Measurements from ENCODE around the gene THRA.

The THRA gene

DNA sequence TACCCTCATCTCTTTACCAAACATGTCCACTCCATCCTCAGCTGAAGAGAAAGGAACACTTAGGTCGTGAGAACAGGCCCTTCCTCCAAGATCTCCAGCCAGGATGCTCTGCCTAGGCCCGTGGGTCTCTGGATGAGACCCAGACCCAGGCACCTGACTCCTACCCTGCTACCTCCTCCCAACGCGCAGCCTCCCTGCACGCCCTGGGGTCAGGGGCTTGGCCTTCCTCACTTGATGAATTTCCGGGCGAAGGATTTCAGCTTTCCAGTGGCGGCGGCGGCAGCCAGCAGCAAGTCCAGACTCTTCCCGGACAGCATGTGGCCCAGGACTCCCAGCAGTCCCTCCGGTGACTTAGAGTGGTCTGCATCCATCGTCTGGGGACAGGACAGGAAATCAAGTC lies 34.2 kb upstream of the THRA start:
- CTCF ChIA-PET: interaction anchor here (0.9 to 6.9 kb wide), 7 partner anchors 9 to 140 kb away, joined by 3 to 113 read pairs (median 7); partner anchors contain the start of gene CSF3
- no peak for DNase-seq
- POLR2A ChIA-PET: interaction anchor here (0.6 kb wide), 1 partner anchor 44 kb away, joined by 3 read pairs; no protein-coding TSS in a partner anchor

GRCh38 chr17:40031706-40032105 lies 31.1 kb upstream of the THRA start:
- H3K4me1 ChIP-seq (ENCODE audit: control extremely low read depth in 1 of 4, control insufficient read depth in 4 of 4, insufficient read depth in 4 of 4, low read length in 3 of 4): no peaks in the 10 kb centered on the region
- POLR2A ChIA-PET: interaction anchor here (1.5 kb wide), 1 partner anchor 15 kb away, joined by 3 read pairs; no protein-coding TSS in a partner anchor
- no peak overlapping the region for H3K27ac ChIP-seq (ENCODE audit: insufficient read depth in 1 of 2, low read depth in 1 of 2, low read length in 2 of 2, poor library complexity in 1 of 2, severe bottlenecking in 2 of 2)
- H3K9me3 ChIP-seq (ENCODE audit: control extremely low read depth in 1 of 5, control insufficient read depth in 4 of 5, insufficient read depth in 2 of 5, low read depth in 1 of 5, low read length in 4 of 5): no peaks in the 10 kb centered on the region
- CTCF ChIA-PET: interaction anchor here (1.4 to 2.5 kb wide), 2 partner anchors 10 to 54 kb away, joined by 4 to 10 read pairs; no protein-coding TSS in a partner anchor
- 95% methylated on average over 11 of the region's 11 CpGs for WGBS (ENCODE audit: insufficient coverage)
- no peaks in the 10 kb centered on the region for H3K27me3 ChIP-seq (replicated peaks in 2 of 5; ENCODE audit: control insufficient read depth in 4 of 5, insufficient read depth in 5 of 5, low read length in 4 of 5)
- H3K4me3 ChIP-seq (ENCODE audit: control insufficient read depth in 1 of 7, extremely low read depth in 1 of 7, insufficient read depth in 4 of 7, low read depth in 2 of 7, low read length in 6 of 7): no peak overlapping the region
- peaks cover 17 to 81% (median 67%) of the 10 kb centered on the region in 4 experiments for H3K36me3 ChIP-seq (ENCODE audit: control insufficient read depth in 4 of 4, insufficient read depth in 4 of 4, low read length in 3 of 4)
- DNase-seq: no peak

More for the DNA sequence above, 34.2 kb upstream of the THRA start:
- H3K9me3 ChIP-seq (ENCODE audit: control extremely low read depth in 1 of 5, control insufficient read depth in 4 of 5, insufficient read depth in 2 of 5, low read depth in 1 of 5, low read length in 4 of 5): no peaks in the 10 kb centered on the region
- H3K27me3 ChIP-seq (replicated peaks in 2 of 5; ENCODE audit: control insufficient read depth in 4 of 5, insufficient read depth in 5 of 5, low read length in 4 of 5): no peaks in the 10 kb centered on the region
- peaks cover 0 to 2% (median 0%) of the 10 kb centered on the region in 4 experiments for H3K4me1 ChIP-seq (ENCODE audit: control extremely low read depth in 1 of 4, control insufficient read depth in 4 of 4, insufficient read depth in 4 of 4, low read length in 3 of 4)
- peaks cover 17 to 84% (median 66%) of the 10 kb centered on the region in 4 experiments for H3K36me3 ChIP-seq (ENCODE audit: control insufficient read depth in 4 of 4, insufficient read depth in 4 of 4, low read length in 3 of 4)
- H3K27ac ChIP-seq (ENCODE audit: insufficient read depth in 1 of 2, low read depth in 1 of 2, low read length in 2 of 2, poor library complexity in 1 of 2, severe bottlenecking in 2 of 2): no peak overlapping the region
- no peak overlapping the region for H3K4me3 ChIP-seq (ENCODE audit: control insufficient read depth in 1 of 7, extremely low read depth in 1 of 7, insufficient read depth in 4 of 7, low read depth in 2 of 7, low read length in 6 of 7)
- 95% methylated on average over 10 of the region's 13 CpGs for WGBS (ENCODE audit: insufficient coverage)

GRCh38 chr17:40032322-40033320 lies 30.1 kb upstream of the THRA start:
- over 99% methylated on average over 12 of the region's 23 CpGs for WGBS (ENCODE audit: insufficient coverage)
- peaks cover 17 to 78% (median 63%) of the 10 kb centered on the region in 4 experiments for H3K36me3 ChIP-seq (ENCODE audit: control insufficient read depth in 4 of 4, insufficient read depth in 4 of 4, low read length in 3 of 4)
- POLR2A ChIA-PET: interaction anchor here (1.0 to 1.5 kb wide), 2 partner anchors 16 to 18 kb away, joined by 3 read pairs; partner anchors contain the start of gene CSF3

GRCh38 chr17:40033339-40033738 lies 29.4 kb upstream of the THRA start:
- Histone ChIP-seq H3K27ac (ENCODE audit: insufficient read depth in 1 of 2, low read depth in 1 of 2, low read length in 2 of 2, poor library complexity in 1 of 2, severe bottlenecking in 2 of 2) (no peak overlapping the region), H3K36me3 (ENCODE audit: control insufficient read depth in 4 of 4, insufficient read depth in 4 of 4, low read length in 3 of 4) (peaks cover 17 to 74% (median 61%) of the 10 kb centered on the region in 4 experiments), H3K27me3 (replicated peaks in 2 of 5; ENCODE audit: control insufficient read depth in 4 of 5, insufficient read depth in 5 of 5, low read length in 4 of 5) (no peaks in the 10 kb centered on the region), H3K4me3 (ENCODE audit: control insufficient read depth in 1 of 7, extremely low read depth in 1 of 7, insufficient read depth in 4 of 7, low read depth in 2 of 7, low read length in 6 of 7) (no peak overlapping the region), H3K4me1 (ENCODE audit: control extremely low read depth in 1 of 4, control insufficient read depth in 4 of 4, insufficient read depth in 4 of 4, low read length in 3 of 4) (no peaks in the 10 kb centered on the region), H3K9me3 (ENCODE audit: control extremely low read depth in 1 of 5, control insufficient read depth in 4 of 5, insufficient read depth in 2 of 5, low read depth in 1 of 5, low read length in 4 of 5) (no peaks in the 10 kb centered on the region)
- CTCF ChIA-PET: interaction anchor here (0.5 to 1.2 kb wide), 4 partner anchors 11 to 439 kb away, joined by 3 to 6 read pairs (median 3); no protein-coding TSS in a partner anchor
- 96% methylated on average over 7 of the region's 8 CpGs for WGBS (ENCODE audit: insufficient coverage)
- no peak for DNase-seq
- POLR2A ChIA-PET: interaction anchor here (1.0 kb wide), 1 partner anchor 18 kb away, joined by 3 read pairs; the partner anchor contains the start of gene CSF3

More at GRCh38 chr17:40032322-40033320, 30.1 kb upstream of the THRA start:
- no peaks in the 10 kb centered on the region for H3K4me1 ChIP-seq (ENCODE audit: control extremely low read depth in 1 of 4, control insufficient read depth in 4 of 4, insufficient read depth in 4 of 4, low read length in 3 of 4)
- no peak overlapping the region for H3K27ac ChIP-seq (ENCODE audit: insufficient read depth in 1 of 2, low read depth in 1 of 2, low read length in 2 of 2, poor library complexity in 1 of 2, severe bottlenecking in 2 of 2)
- no peak overlapping the region for H3K4me3 ChIP-seq (ENCODE audit: control insufficient read depth in 1 of 7, extremely low read depth in 1 of 7, insufficient read depth in 4 of 7, low read depth in 2 of 7, low read length in 6 of 7)
- H3K27me3 ChIP-seq (replicated peaks in 2 of 5; ENCODE audit: control insufficient read depth in 4 of 5, insufficient read depth in 5 of 5, low read length in 4 of 5): no peaks in the 10 kb centered on the region
- H3K9me3 ChIP-seq (ENCODE audit: control extremely low read depth in 1 of 5, control insufficient read depth in 4 of 5, insufficient read depth in 2 of 5, low read depth in 1 of 5, low read length in 4 of 5): no peaks in the 10 kb centered on the region
- CTCF ChIA-PET: interaction anchor here (0.5 to 1.4 kb wide), 5 partner anchors 10 to 439 kb away, joined by 3 to 4 read pairs (median 3); no protein-coding TSS in a partner anchor
- no peak for DNase-seq

GRCh38 chr17:40034426-40035161 lies 28.2 kb upstream of the THRA start:
- DNase-seq: no peak
- peaks cover 0 to 4% (median 1%) of the 10 kb centered on the region in 4 experiments for H3K4me1 ChIP-seq (ENCODE audit: control extremely low read depth in 1 of 4, control insufficient read depth in 4 of 4, insufficient read depth in 4 of 4, low read length in 3 of 4)
- ChIA-PET POLR2A (no interaction called here), CTCF (interaction anchor here (0.6 to 6.2 kb wide), 11 partner anchors 8 to 78 kb away, joined by 3 to 56 read pairs (median 6); no protein-coding TSS in a partner anchor)
- no peaks in the 10 kb centered on the region for H3K27me3 ChIP-seq (replicated peaks in 2 of 5; ENCODE audit: control insufficient read depth in 4 of 5, insufficient read depth in 5 of 5, low read length in 4 of 5)
- WGBS (ENCODE audit: insufficient coverage): 90% methylated on average over 7 of the region's 8 CpGs
- no peaks in the 10 kb centered on the region for H3K9me3 ChIP-seq (ENCODE audit: control extremely low read depth in 1 of 5, control insufficient read depth in 4 of 5, insufficient read depth in 2 of 5, low read depth in 1 of 5, low read length in 4 of 5)
- peaks cover 15 to 61% (median 51%) of the 10 kb centered on the region in 4 experiments for H3K36me3 ChIP-seq (ENCODE audit: control insufficient read depth in 4 of 4, insufficient read depth in 4 of 4, low read length in 3 of 4)
- H3K27ac ChIP-seq (ENCODE audit: insufficient read depth in 1 of 2, low read depth in 1 of 2, low read length in 2 of 2, poor library complexity in 1 of 2, severe bottlenecking in 2 of 2): no peak overlapping the region
- H3K4me3 ChIP-seq (ENCODE audit: control insufficient read depth in 1 of 7, extremely low read depth in 1 of 7, insufficient read depth in 4 of 7, low read depth in 2 of 7, low read length in 6 of 7): no peak overlapping the region

GRCh38 chr17:40035162-40035559 lies 27.6 kb upstream of the THRA start:
- Histone ChIP-seq H3K4me3 (ENCODE audit: control insufficient read depth in 1 of 7, extremely low read depth in 1 of 7, insufficient read depth in 4 of 7, low read depth in 2 of 7, low read length in 6 of 7) (no peak overlapping the region), H3K36me3 (ENCODE audit: control insufficient read depth in 4 of 4, insufficient read depth in 4 of 4, low read length in 3 of 4) (peaks cover 15 to 56% (median 47%) of the 10 kb centered on the region in 4 experiments), H3K4me1 (ENCODE audit: control extremely low read depth in 1 of 4, control insufficient read depth in 4 of 4, insufficient read depth in 4 of 4, low read length in 3 of 4) (peaks cover 0 to 4% (median 1%) of the 10 kb centered on the region in 4 experiments), H3K27ac (ENCODE audit: insufficient read depth in 1 of 2, low read depth in 1 of 2, low read length in 2 of 2, poor library complexity in 1 of 2, severe bottlenecking in 2 of 2) (no peak overlapping the region), H3K27me3 (replicated peaks in 2 of 5; ENCODE audit: control insufficient read depth in 4 of 5, insufficient read depth in 5 of 5, low read length in 4 of 5) (no peaks in the 10 kb centered on the region), H3K9me3 (ENCODE audit: control extremely low read depth in 1 of 5, control insufficient read depth in 4 of 5, insufficient read depth in 2 of 5, low read depth in 1 of 5, low read length in 4 of 5) (no peaks in the 10 kb centered on the region)
- 96% methylated on average over 12 of the region's 12 CpGs for WGBS (ENCODE audit: insufficient coverage)
- ChIA-PET POLR2A (no interaction called here), CTCF (interaction anchor here (1.1 to 6.2 kb wide), 8 partner anchors 8 to 77 kb away, joined by 3 to 56 read pairs (median 10); no protein-coding TSS in a partner anchor)
- DNase-seq: peak; percentile 14 to 36 (median 36)

Measured in common myeloid progenitor, CD34-positive (primary cell).